Breast epithelium (tissue), 3 donors: ENCODE data around the gene TOMM70.

ENCODE experiments used
- CTCF ChIP-seq, 3 donors: fragments of 450-650 bp; IDR thresholded peaks; one replicate each; pipeline ENCODE4 v1.5.1; 2016 to 2017; ENCODE audit warnings: antibody characterized with exemption in 3 of 3, mild to moderate bottlenecking in 3 of 3, moderate library complexity in 3 of 3
- POLR2A ChIP-seq: fragments of 450-650 bp; IDR thresholded peaks from one replicate; pipeline ENCODE4 v1.6.1; 2016; ENCODE audit warnings: antibody characterized with exemption, mild to moderate bottlenecking, moderate library complexity

DNA sequence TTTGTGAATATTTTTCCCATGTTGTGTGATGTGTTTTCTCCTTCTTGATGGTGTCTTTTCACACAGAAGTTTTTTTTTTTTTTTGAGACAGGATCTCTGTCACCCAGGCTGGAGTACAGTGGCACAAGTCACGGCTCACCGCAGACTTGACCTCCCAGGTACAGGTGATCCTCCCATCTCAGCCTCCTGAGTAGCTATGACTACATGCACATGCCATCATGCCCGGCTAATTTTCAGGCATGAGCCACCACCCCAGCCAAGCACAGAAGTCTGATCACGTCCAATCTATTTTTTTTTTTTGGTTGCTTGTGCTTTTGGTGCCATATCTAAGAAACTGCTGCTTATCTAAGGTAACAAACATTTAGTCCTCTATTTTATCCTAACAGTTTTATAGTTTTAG lies 24.6 kb downstream of the TOMM70 start:
- TF ChIP-seq CTCF (IDR thresholded peaks at IDR 0.05) (no peak), POLR2A (no peak)
